Measurements from ENCODE around the gene WASHC1.
"Not testable (repeated sequence)": the region's sequence is repeated elsewhere in the genome, so short reads cannot be mapped to it uniquely, and the experiment has no call there.

WASHC1 gene, protein sequence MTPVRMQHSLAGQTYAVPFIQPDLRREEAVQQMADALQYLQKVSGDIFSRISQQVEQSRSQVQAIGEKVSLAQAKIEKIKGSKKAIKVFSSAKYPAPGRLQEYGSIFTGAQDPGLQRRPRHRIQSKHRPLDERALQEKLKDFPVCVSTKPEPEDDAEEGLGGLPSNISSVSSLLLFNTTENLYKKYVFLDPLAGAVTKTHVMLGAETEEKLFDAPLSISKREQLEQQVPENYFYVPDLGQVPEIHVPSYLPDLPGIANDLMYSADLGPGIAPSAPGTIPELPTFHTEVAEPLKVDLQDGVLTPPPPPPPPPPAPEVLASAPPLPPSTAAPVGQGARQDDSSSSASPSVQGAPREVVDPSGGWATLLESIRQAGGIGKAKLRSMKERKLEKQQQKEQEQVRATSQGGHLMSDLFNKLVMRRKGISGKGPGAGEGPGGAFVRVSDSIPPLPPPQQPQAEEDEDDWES

GRCh38 chr9:29356-29755 is at the start of gene WASHC1:
Gene WASHC1, minus strand, starts transcription at chr9:29456. Its CDS starts 4,457 bp downstream, at chr9:24999.
- not testable (repeated sequence) for H4K20me1 ChIP-seq (ENCODE audit: insufficient read depth); H3K4me2 ChIP-seq; H3K4me3 ChIP-seq (IDR thresholded peaks at IDR 0.05; ENCODE audit: insufficient read depth, low read depth, low read length); H3K27me3 ChIP-seq (ENCODE audit: insufficient read depth, low read depth); H2AFZ ChIP-seq (ENCODE audit: low read depth); H3K36me3 ChIP-seq (ENCODE audit: insufficient read depth); H3K27ac ChIP-seq; H3K4me1 ChIP-seq (ENCODE audit: low read depth, poor library complexity, severe bottlenecking); H3K79me2 ChIP-seq (ENCODE audit: insufficient read depth, low read depth)
- H3K9ac ChIP-seq = peak within 1 kb of the TSS; percentile 50; the same call in 1 of the 2 replicates

DNA sequence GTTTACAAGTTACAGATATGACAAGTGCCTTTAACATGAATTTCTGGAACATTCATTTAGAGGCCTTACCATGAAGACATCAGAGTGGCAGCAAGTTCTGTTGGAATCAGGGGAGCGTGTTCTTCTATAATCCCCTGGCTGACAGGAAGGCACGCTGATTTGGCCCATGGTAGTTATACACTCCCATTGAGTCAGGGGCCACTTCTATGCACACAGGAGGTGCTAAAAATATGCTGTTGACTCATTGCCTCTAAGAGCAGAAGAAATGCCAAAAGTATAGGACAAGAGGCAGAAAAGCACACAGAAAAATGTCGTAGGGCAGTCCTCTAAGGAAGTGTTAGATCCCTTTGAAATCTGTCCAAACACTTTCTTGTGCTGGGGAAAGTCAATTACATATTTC is 49.1 kb upstream of the WASHC1 start:
- H3K4me2 ChIP-seq; H2AFZ ChIP-seq (ENCODE audit: low read depth); H3K4me1 ChIP-seq (ENCODE audit: low read depth, poor library complexity, severe bottlenecking); H3K9ac ChIP-seq; H3K4me3 ChIP-seq (IDR thresholded peaks at IDR 0.05; ENCODE audit: insufficient read depth, low read depth, low read length); H3K27ac ChIP-seq; H3K79me2 ChIP-seq (ENCODE audit: insufficient read depth, low read depth); H3K27me3 ChIP-seq (ENCODE audit: insufficient read depth, low read depth); H3K36me3 ChIP-seq (ENCODE audit: insufficient read depth); H4K20me1 ChIP-seq (ENCODE audit: insufficient read depth): not testable (repeated sequence)

DNA sequence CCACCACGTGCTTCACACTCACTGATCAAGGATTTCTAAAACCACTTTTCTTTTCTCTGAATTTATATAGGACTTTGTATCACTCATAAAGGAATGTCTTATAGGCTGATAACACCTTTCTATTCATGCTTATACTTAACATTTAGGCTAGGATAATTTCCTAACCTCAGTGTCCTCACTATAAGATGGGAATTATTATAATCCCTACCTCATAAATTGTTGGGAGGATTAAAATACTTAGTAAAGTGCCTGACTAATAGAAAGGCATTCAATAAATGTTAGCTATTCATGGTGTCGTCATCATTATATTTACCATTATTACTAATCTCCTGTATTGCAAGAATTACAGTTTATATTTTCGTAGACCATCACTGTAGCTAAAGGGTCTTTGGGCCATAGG is 47.1 kb upstream of the WASHC1 start:
- H3K4me2 ChIP-seq; H3K79me2 ChIP-seq (ENCODE audit: insufficient read depth, low read depth); H2AFZ ChIP-seq (ENCODE audit: low read depth); H3K4me1 ChIP-seq (ENCODE audit: low read depth, poor library complexity, severe bottlenecking); H3K9ac ChIP-seq; H3K4me3 ChIP-seq (IDR thresholded peaks at IDR 0.05; ENCODE audit: insufficient read depth, low read depth, low read length); H4K20me1 ChIP-seq (ENCODE audit: insufficient read depth); H3K27ac ChIP-seq; H3K27me3 ChIP-seq (ENCODE audit: insufficient read depth, low read depth); H3K36me3 ChIP-seq (ENCODE audit: insufficient read depth): not testable (repeated sequence)

- not testable (repeated sequence) for H3K4me3 ChIP-seq (IDR thresholded peaks at IDR 0.05; ENCODE audit: insufficient read depth, low read depth, low read length); H3K4me1 ChIP-seq (ENCODE audit: low read depth, poor library complexity, severe bottlenecking); H2AFZ ChIP-seq (ENCODE audit: low read depth); H3K79me2 ChIP-seq (ENCODE audit: insufficient read depth, low read depth); H3K9ac ChIP-seq; H3K4me2 ChIP-seq; H4K20me1 ChIP-seq (ENCODE audit: insufficient read depth); H3K27ac ChIP-seq; H3K27me3 ChIP-seq (ENCODE audit: insufficient read depth, low read depth); H3K36me3 ChIP-seq (ENCODE audit: insufficient read depth)
Measured at GRCh38 chr9:73900-74525, 44.8 kb upstream of the WASHC1 start.

DNA sequence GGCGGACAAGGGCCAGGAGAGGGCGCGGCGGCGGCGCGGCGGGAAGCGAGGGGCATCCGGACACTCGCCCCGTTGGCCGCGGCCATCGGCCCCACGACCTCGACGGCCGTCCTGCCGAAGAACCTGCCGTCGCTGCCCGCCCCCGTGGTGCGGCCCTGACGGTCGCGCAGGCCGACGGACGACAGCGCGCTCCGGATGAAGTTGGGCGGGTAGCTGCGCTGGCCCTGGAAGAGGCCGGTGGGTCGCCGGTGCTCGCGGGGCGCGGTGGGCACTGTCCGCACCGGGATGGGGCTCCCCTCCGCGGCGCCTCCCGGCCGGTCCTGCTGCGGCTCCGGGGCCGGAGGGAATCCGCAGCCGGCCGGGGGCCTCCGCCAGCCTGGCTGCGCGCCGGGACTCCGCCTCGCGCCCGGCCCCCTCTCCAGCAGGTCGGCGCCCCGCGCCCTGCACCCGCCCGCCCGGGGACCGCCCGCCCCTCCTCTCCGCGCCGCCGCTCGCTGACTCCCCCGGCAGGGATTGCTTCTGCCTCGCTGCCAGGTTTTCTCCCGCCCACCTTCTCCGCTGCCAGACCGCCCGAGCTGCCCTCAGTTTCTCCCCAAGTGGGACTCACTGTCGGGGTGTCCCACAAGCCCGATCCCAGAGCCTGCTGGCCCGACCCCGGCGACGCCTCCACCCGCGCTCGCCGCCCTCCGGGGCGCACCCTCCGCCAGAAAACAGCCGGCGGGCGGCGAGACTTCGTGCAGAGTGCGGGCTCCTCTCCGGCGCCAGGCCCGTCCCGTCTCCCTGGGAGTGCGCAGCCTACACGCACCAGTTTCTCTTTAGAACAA is 44.0 kb upstream of the WASHC1 start:
- H3K4me2 ChIP-seq; H4K20me1 ChIP-seq (ENCODE audit: insufficient read depth); H3K27me3 ChIP-seq (ENCODE audit: insufficient read depth, low read depth); H3K4me3 ChIP-seq (IDR thresholded peaks at IDR 0.05; ENCODE audit: insufficient read depth, low read depth, low read length); H3K4me1 ChIP-seq (ENCODE audit: low read depth, poor library complexity, severe bottlenecking); H3K9ac ChIP-seq; H3K27ac ChIP-seq; H2AFZ ChIP-seq (ENCODE audit: low read depth); H3K79me2 ChIP-seq (ENCODE audit: insufficient read depth, low read depth); H3K36me3 ChIP-seq (ENCODE audit: insufficient read depth): not testable (repeated sequence)

- H3K27me3 ChIP-seq (ENCODE audit: insufficient read depth, low read depth); H4K20me1 ChIP-seq (ENCODE audit: insufficient read depth); H2AFZ ChIP-seq (ENCODE audit: low read depth); H3K79me2 ChIP-seq (ENCODE audit: insufficient read depth, low read depth); H3K4me3 ChIP-seq (IDR thresholded peaks at IDR 0.05; ENCODE audit: insufficient read depth, low read depth, low read length); H3K4me1 ChIP-seq (ENCODE audit: low read depth, poor library complexity, severe bottlenecking); H3K36me3 ChIP-seq (ENCODE audit: insufficient read depth); H3K9ac ChIP-seq; H3K4me2 ChIP-seq: not testable (repeated sequence)
- peak overlapping the region; percentile 42 for H3K27ac ChIP-seq
Measured at GRCh38 chr9:63031-63629, 33.9 kb upstream of the WASHC1 start.

DNA sequence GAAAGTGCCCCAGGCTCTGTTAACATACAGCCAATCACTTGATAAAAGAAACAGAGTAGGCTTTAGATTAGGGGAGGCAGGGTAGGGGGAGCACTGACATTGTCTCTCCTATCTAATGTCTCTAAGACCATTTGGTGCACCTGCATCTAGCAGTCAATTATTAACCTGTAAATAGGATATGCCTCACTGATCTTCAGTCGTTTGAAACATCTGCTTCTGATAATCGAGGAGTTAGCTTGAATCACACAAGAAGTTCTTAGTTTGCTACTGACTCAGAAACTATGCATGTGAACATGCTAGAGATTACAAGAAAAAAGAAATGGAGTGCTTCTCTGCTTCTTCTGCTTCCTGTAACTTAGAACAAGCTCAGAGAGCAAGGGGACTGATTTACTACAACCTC is 23.4 kb upstream of the WASHC1 start:
- not testable (repeated sequence) for H3K79me2 ChIP-seq (ENCODE audit: insufficient read depth, low read depth); H2AFZ ChIP-seq (ENCODE audit: low read depth); H4K20me1 ChIP-seq (ENCODE audit: insufficient read depth); H3K36me3 ChIP-seq (ENCODE audit: insufficient read depth); H3K4me2 ChIP-seq; H3K4me1 ChIP-seq (ENCODE audit: low read depth, poor library complexity, severe bottlenecking); H3K27ac ChIP-seq; H3K27me3 ChIP-seq (ENCODE audit: insufficient read depth, low read depth); H3K9ac ChIP-seq; H3K4me3 ChIP-seq (IDR thresholded peaks at IDR 0.05; ENCODE audit: insufficient read depth, low read depth, low read length)

DNA sequence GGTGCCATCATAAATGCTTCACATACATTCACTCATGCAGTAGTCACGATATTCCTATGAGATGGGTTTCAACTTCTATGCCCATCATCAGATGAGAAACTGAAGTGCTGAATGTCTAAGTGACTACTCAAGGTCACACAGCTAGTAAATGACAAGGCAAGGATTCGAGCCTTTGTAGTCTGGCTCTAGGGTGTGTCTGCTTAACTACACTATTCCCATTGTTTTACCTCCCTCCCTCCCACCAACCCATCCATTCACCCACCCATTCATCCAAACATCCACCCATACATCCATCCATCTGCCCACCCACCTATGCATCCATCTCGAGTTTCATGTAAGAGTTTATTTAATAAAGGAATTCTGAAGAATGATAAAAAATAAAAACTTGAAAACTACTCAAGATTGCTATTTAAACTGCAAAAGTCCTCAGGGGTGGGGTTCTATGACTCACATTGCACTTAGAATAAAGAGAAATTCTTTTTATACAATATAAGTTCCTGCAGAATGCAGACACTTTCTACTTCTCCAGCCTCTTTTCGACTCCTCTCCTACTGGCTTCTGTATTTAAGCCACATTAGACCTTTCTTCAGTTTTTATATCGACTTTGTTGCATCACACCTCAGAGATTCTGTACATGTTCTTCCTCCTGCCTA is 19.1 kb upstream of the WASHC1 start:
- H3K79me2 ChIP-seq (ENCODE audit: insufficient read depth, low read depth); H3K9ac ChIP-seq; H3K36me3 ChIP-seq (ENCODE audit: insufficient read depth); H3K4me3 ChIP-seq (IDR thresholded peaks at IDR 0.05; ENCODE audit: insufficient read depth, low read depth, low read length); H3K4me2 ChIP-seq; H3K27ac ChIP-seq; H3K27me3 ChIP-seq (ENCODE audit: insufficient read depth, low read depth); H4K20me1 ChIP-seq (ENCODE audit: insufficient read depth); H2AFZ ChIP-seq (ENCODE audit: low read depth); H3K4me1 ChIP-seq (ENCODE audit: low read depth, poor library complexity, severe bottlenecking): not testable (repeated sequence)

- H3K4me1 ChIP-seq (ENCODE audit: low read depth, poor library complexity, severe bottlenecking); H3K9ac ChIP-seq; H3K36me3 ChIP-seq (ENCODE audit: insufficient read depth); H2AFZ ChIP-seq (ENCODE audit: low read depth); H3K27me3 ChIP-seq (ENCODE audit: insufficient read depth, low read depth); H3K27ac ChIP-seq; H4K20me1 ChIP-seq (ENCODE audit: insufficient read depth); H3K4me3 ChIP-seq (IDR thresholded peaks at IDR 0.05; ENCODE audit: insufficient read depth, low read depth, low read length); H3K79me2 ChIP-seq (ENCODE audit: insufficient read depth, low read depth); H3K4me2 ChIP-seq: not testable (repeated sequence)
Measured at GRCh38 chr9:46639-47271, 17.5 kb upstream of the WASHC1 start.

Measured in KMS-11 (cell line).